ENCODE measurements around the gene NIPAL1.
A peak's percentile ranks its signal among the peaks of the same experiment; 100 is the strongest.

The NIPAL1 gene

GRCh38 chr4:48031802-48032525 lies 15.4 kb downstream of the NIPAL1 start:
- DNase-seq (ENCODE audit: low read depth): peak; percentile 63
- no peak for TF ChIP-seq CTCF (IDR thresholded peaks at IDR 0.05; ENCODE audit: low read depth, low read length, missing control alignments)
- H3K4me3 ChIP-seq (ENCODE audit: low read depth, low read length): no peak overlapping the region
- in situ Hi-C loops (cut with HindIII; ENCODE audit: low sequenced_read_pairs): no loop called here

- in situ Hi-C loops (cut with HindIII; ENCODE audit: low sequenced_read_pairs): no loop called here
- H3K4me3 ChIP-seq (ENCODE audit: low read depth, low read length): no peak overlapping the region
- DNase-seq (ENCODE audit: low read depth): no peak
Measured at GRCh38 chr4:48032721-48033120, 16.1 kb downstream of the NIPAL1 start.

GRCh38 chr4:48033412-48033811 lies 16.8 kb downstream of the NIPAL1 start:
- in situ Hi-C loops (cut with HindIII; ENCODE audit: low sequenced_read_pairs): no loop called here
- no peak for TF ChIP-seq CTCF (IDR thresholded peaks at IDR 0.05; ENCODE audit: low read depth, low read length, missing control alignments)
- no peak overlapping the region for H3K4me3 ChIP-seq (ENCODE audit: low read depth, low read length)
- no peak for DNase-seq (ENCODE audit: low read depth)

More at GRCh38 chr4:48032721-48033120, 16.1 kb downstream of the NIPAL1 start:
- TF ChIP-seq CTCF (IDR thresholded peaks at IDR 0.05; ENCODE audit: low read depth, low read length, missing control alignments): no peak

GRCh38 chr4:48033825-48034413 lies 17.3 kb downstream of the NIPAL1 start:
- DNase-seq (ENCODE audit: low read depth): no peak
- in situ Hi-C loops (cut with HindIII; ENCODE audit: low sequenced_read_pairs): no loop called here
- H3K4me3 ChIP-seq (ENCODE audit: low read depth, low read length): no peak overlapping the region
- peak; percentile 62 for TF ChIP-seq CTCF (IDR thresholded peaks at IDR 0.05; ENCODE audit: low read depth, low read length, missing control alignments)

- H3K4me3 ChIP-seq (ENCODE audit: low read depth, low read length): no peak overlapping the region
- in situ Hi-C loops (cut with HindIII; ENCODE audit: low sequenced_read_pairs): no loop called here
- DNase-seq (ENCODE audit: low read depth): no peak
- TF ChIP-seq CTCF (IDR thresholded peaks at IDR 0.05; ENCODE audit: low read depth, low read length, missing control alignments): no peak
Measured at GRCh38 chr4:48035952-48036351, 19.4 kb downstream of the NIPAL1 start.

GRCh38 chr4:48037117-48037462 lies 20.5 kb downstream of the NIPAL1 start:
- DNase-seq (ENCODE audit: low read depth): no peak
- no peak overlapping the region for H3K4me3 ChIP-seq (ENCODE audit: low read depth, low read length)
- in situ Hi-C loops (cut with HindIII; ENCODE audit: low sequenced_read_pairs): no loop called here

More at GRCh38 chr4:48037117-48037462, 20.5 kb downstream of the NIPAL1 start:
- TF ChIP-seq CTCF (IDR thresholded peaks at IDR 0.05; ENCODE audit: low read depth, low read length, missing control alignments): no peak

Data from astrocyte of the cerebellum (primary cell).